ENCODE measurements around the gene C19orf47.

GRCh38 chr19:40389404-40390083 is 41.3 kb upstream of the C19orf47 start:
- no peak for TF ChIP-seq EZH2phosphoT487 (IDR thresholded peaks at IDR 0.05; ENCODE audit: insufficient read depth, low read depth)
- TF ChIP-seq EZH2 (IDR thresholded peaks at IDR 0.05; ENCODE audit: insufficient read depth, poor library complexity, severe bottlenecking) = no peak
